ENCODE data around the gene HAUS5. TPM values are rescaled to one million over a fixed set of nuclear protein-coding genes. Genes with fewer than 3 reads are reported as not detected.

HAUS5 gene
- total RNA-seq, 1 experiment from 2014 or later = 32.9 TPM

DNA sequence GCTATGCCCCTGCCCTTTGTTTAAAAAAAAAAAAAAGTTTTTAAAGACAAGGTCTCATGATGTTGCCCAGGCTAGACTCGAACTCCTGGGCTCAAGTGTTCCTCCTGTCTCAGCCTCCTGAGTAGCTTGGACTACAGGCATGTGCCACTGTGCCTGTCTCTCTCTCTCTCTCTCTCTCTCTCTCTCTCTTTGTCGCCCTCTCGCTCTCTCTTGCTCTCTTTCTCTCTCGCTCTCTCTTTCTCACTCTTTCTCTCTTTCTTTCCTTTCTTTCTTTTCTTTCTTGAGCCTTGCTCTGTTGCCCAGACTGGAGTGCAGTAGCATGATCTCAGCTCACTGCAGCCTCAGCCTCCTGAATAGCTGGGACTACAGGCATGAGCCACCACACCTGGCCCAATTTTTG, 43.1 kb downstream of the HAUS5 start:
- Histone ChIP-seq H3K18ac (ENCODE audit: insufficient read length, low read depth, low read length) (no peak overlapping the region), H3K27me3 (ENCODE audit: insufficient read depth, low read length) (no peaks in the 10 kb centered on the region), H3K23me2 (ENCODE audit: insufficient read length, low read depth, low read length, poor library complexity, severe bottlenecking) (no peaks in the 10 kb centered on the region), H3K79me1 (ENCODE audit: insufficient read depth, low read depth, low read length, poor library complexity, severe bottlenecking) (no peaks in the 10 kb centered on the region), H2AK5ac (ENCODE audit: insufficient read length, low read length) (no peak overlapping the region), H3T11ph (ENCODE audit: low read length) (no peak overlapping the region), H4K5ac (ENCODE audit: insufficient read length, low read depth, low read length) (no peak overlapping the region), H2AFZ (ENCODE audit: low read length) (no peak overlapping the region), H2BK12ac (ENCODE audit: insufficient read length, low read depth, low read length) (no peak overlapping the region), H4K8ac (replicated peaks; ENCODE audit: insufficient read length, low read depth, low read length) (no peak overlapping the region), H3K23ac (ENCODE audit: insufficient read length, low read depth, low read length) (no peak overlapping the region), H2BK20ac (ENCODE audit: low read depth, low read length, poor library complexity, severe bottlenecking) (no peak overlapping the region), H3K56ac (ENCODE audit: insufficient read length, low read depth, low read length) (no peak overlapping the region), H2BK5ac (ENCODE audit: insufficient read length, low read length) (no peak overlapping the region), H3K4ac (ENCODE audit: low read depth, low read length) (no peak overlapping the region), H4K91ac (ENCODE audit: insufficient read length, low read depth, low read length) (no peak overlapping the region), H3K9me3 (ENCODE audit: control insufficient read depth, low read depth, low read length) (no peaks in the 10 kb centered on the region), H4K20me1 (ENCODE audit: control insufficient read depth, insufficient read depth, insufficient read length) (no peaks in the 10 kb centered on the region), H3K79me2 (ENCODE audit: insufficient read depth, low read length) (no peaks in the 10 kb centered on the region), H3K14ac (ENCODE audit: insufficient read depth, low read length) (no peak overlapping the region), H3K4me2 (ENCODE audit: insufficient read depth, insufficient read length, low read length) (no peak overlapping the region), H2BK15ac (ENCODE audit: low read depth, low read length) (no peak overlapping the region), H3K4me1 (ENCODE audit: insufficient read depth, low read length) (no peaks in the 10 kb centered on the region), H3K9ac (ENCODE audit: extremely low read depth, insufficient read length, low read length) (no peak overlapping the region), H2BK120ac (ENCODE audit: low read depth, low read length, poor library complexity, severe bottlenecking) (no peak overlapping the region), H3K27ac (ENCODE audit: insufficient read length, low read depth, low read length) (no peak overlapping the region)
- no CpG with 5 or more reads among the region's 4 CpGs for WGBS (ENCODE audit: extremely low coverage, insufficient read length, low lambda C conversion rate)
- Mint-ChIP-seq H3K4me1 (no peaks in the 10 kb centered on the region), H3K27ac (peak overlapping the region in 1 of 3 experiments; percentile 16; a peak in 1 of 7 replicates), H3K27me3 (ENCODE audit: low read depth) (no peaks in the 10 kb centered on the region), H3K36me3 (ENCODE audit: insufficient read depth in 1 of 3, low read depth in 3 of 3) (peaks cover 59 to 83% (median 82%) of the 10 kb centered on the region in 3 experiments), H3K4me3 (no peak overlapping the region), H3K9me3 (no peaks in the 10 kb centered on the region)
- no peak for DNase-seq
- TF ChIP-seq, protein P1, sequence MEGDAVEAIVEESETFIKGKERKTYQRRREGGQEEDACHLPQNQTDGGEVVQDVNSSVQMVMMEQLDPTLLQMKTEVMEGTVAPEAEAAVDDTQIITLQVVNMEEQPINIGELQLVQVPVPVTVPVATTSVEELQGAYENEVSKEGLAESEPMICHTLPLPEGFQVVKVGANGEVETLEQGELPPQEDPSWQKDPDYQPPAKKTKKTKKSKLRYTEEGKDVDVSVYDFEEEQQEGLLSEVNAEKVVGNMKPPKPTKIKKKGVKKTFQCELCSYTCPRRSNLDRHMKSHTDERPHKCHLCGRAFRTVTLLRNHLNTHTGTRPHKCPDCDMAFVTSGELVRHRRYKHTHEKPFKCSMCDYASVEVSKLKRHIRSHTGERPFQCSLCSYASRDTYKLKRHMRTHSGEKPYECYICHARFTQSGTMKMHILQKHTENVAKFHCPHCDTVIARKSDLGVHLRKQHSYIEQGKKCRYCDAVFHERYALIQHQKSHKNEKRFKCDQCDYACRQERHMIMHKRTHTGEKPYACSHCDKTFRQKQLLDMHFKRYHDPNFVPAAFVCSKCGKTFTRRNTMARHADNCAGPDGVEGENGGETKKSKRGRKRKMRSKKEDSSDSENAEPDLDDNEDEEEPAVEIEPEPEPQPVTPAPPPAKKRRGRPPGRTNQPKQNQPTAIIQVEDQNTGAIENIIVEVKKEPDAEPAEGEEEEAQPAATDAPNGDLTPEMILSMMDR (conservative IDR thresholded peaks at IDR 0.05) = no peak

All from H9 (cell line).